Prostate gland (tissue), 2 donors: ENCODE measurements around the gene GAB2. TPM values are rescaled to one million over a fixed set of nuclear protein-coding genes. Genes with fewer than 3 reads are reported as not detected.

ENCODE experiments used
- DNase-seq: peaks from one replicate; pipeline ENCODE4 v3.0.0-alpha.2; 2019; ENCODE audit warnings: low spot score
- H3K27ac ChIP-seq, 2 donors: fragments of 200-600 bp; sonication (generic); 2 replicates each; pipeline ENCODE4 v1.5.1; 2017 to 2019
- H3K27me3 ChIP-seq: fragments of 200-600 bp; sonication (generic); replicated peaks from 2 replicates; pipeline ENCODE4 v1.5.1; 2019; ENCODE audit not compliant: insufficient read depth
- H3K36me3 ChIP-seq, 2 donors: fragments of 200-600 bp; sonication (generic); 1 replicate in 1 of 2; 2 replicates in 1 of 2; pipeline versions ENCODE4 v1.5.1 to v1.8.1; 2017 to 2019
- H3K4me1 ChIP-seq: fragments of 200-600 bp; sonication (generic); replicated peaks from 2 replicates; pipeline ENCODE4 v1.5.1; 2019
- H3K4me3 ChIP-seq, 2 donors: fragments of 200-600 bp; sonication (generic); 2 replicates each; pipeline ENCODE4 v1.5.1; 2017 to 2019
- H3K9me3 ChIP-seq: fragments of 200-600 bp; sonication (generic); 2 replicates; pipeline ENCODE4 v1.5.1; 2017
- POLR2A ChIP-seq: fragments of 450-650 bp; IDR thresholded peaks from one replicate; pipeline ENCODE4 v1.6.1; 2016; ENCODE audit warnings: antibody characterized with exemption, mild to moderate bottlenecking
- POLR2AphosphoS5 ChIP-seq: sonication (generic); formaldehyde crosslinking; IDR thresholded peaks from one replicate; pipeline ENCODE4 v1.6.1; 2017; ENCODE audit warnings: antibody characterized with exemption
- WGBS: methylation state at CpG from one replicate; pipeline ENCODE4 v1.1.5; 2018; 5-methylcytosine and 5-hydroxymethylcytosine counted together
- intact Hi-C: fragments of 100-400 bp; cut with DNase I; formaldehyde crosslinking; loops from one replicate; pipeline ENCODE4 v1.14.2; 2022
- total RNA-seq, 2 donors: library from RNA; depleted of rRNA; stranded (reverse); fragments of >200 nt; gene quantifications; one replicate each; pipeline ENCODE4 v1.1.0, GENCODE V29; 2016
- TF ChIP-seq, protein P1 (sequence below), 4 experiments: fragments of 200-600 bp in 2 of 4; fragments of 450-650 bp in 2 of 4; sonication (generic) in 2 of 4; IDR thresholded peaks; 1 replicate in 3 of 4; 2 replicates in 1 of 4; pipeline ENCODE4 v1.5.1; 2016 to 2019; ENCODE audit warnings: antibody characterized with exemption in 4 of 4, mild to moderate bottlenecking in 2 of 4, moderate library complexity in 2 of 4

Gene GAB2
- total RNA-seq, 2 donors from 2014 or later = 7.4 to 12.8 TPM

DNA sequence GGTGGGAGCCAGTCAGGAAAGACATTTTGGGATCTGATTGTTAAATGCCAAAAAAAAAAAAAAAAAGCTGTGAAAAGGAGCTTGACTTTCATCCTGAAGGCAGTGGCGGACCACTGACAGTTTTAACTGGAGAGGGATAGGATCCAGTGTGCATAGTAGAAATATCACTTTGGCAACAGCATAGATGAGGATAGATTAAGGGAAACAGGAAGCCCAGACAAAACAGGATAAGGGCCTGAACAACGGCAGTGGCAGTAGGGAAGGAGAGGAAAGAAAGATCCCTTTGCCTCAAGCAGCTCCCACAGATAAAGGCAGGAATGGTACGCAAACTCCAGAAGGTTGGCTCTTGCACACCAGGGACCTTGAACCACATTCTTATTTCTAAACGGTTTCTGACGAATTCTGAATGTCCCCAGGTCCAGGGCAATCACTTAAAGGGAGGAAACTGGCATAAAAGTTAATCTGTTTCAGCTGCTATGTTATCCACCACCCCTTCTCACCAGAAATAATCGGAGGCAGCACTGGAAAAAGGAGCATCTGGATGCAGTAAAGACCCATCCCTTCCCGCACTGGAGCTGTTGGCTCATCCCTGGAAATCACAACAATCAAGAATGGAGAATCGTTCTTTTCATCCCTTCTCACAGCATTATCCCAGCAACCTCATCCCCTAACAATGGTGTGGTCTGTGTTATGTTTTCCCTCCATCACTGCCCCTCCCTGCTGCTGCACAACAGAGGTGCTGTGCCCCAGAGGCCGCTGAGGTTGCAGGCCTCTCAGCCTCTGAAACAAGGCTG lies 99.1 kb downstream of the GAB2 start:
- Histone ChIP-seq H3K4me1 (no peaks in the 10 kb centered on the region), H3K27ac (no peak overlapping the region), H3K9me3 (no peaks in the 10 kb centered on the region), H3K4me3 (no peak overlapping the region), H3K36me3 (no peaks in the 10 kb centered on the region), H3K27me3 (no peaks in the 10 kb centered on the region)
- 57% methylated on average over 9 of the region's 9 CpGs for WGBS
- intact Hi-C loops = loop anchor here (10.0 kb wide), 1 partner anchor 96 kb away; the partner anchor contains the start of gene GAB2
- no peak for DNase-seq
- TF ChIP-seq POLR2A (no peak), POLR2AphosphoS5 (no peak)

DNA sequence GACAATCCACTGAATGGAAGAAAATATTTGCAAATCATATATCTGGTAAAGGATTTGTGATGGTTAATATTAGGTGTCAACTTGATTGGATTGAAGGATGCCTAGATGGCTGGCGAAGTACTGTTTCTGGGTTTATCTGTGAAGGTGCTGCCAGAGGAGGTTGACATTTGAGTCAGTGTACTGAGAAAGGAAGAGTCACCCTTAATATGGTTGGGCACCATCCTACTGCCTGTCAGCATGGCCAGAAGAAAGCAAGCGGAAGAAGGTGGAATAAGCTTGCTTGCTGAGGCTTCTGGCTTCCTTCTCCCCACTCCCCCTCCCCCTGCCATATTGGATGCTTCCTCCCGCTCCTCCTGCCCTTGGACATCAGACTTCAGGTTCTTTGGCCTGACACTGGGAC lies 101.9 kb downstream of the GAB2 start:
- DNase-seq = no peak
- no peak for TF ChIP-seq POLR2AphosphoS5
- no peak for TF ChIP-seq POLR2A
- TF ChIP-seq, protein P1, sequence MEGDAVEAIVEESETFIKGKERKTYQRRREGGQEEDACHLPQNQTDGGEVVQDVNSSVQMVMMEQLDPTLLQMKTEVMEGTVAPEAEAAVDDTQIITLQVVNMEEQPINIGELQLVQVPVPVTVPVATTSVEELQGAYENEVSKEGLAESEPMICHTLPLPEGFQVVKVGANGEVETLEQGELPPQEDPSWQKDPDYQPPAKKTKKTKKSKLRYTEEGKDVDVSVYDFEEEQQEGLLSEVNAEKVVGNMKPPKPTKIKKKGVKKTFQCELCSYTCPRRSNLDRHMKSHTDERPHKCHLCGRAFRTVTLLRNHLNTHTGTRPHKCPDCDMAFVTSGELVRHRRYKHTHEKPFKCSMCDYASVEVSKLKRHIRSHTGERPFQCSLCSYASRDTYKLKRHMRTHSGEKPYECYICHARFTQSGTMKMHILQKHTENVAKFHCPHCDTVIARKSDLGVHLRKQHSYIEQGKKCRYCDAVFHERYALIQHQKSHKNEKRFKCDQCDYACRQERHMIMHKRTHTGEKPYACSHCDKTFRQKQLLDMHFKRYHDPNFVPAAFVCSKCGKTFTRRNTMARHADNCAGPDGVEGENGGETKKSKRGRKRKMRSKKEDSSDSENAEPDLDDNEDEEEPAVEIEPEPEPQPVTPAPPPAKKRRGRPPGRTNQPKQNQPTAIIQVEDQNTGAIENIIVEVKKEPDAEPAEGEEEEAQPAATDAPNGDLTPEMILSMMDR (IDR thresholded peaks at IDR 0.05) = no peak
- Histone ChIP-seq H3K36me3 (no peaks in the 10 kb centered on the region), H3K4me3 (no peak overlapping the region), H3K27ac (no peak overlapping the region), H3K27me3 (no peaks in the 10 kb centered on the region), H3K9me3 (no peaks in the 10 kb centered on the region), H3K4me1 (no peaks in the 10 kb centered on the region)
- intact Hi-C loops = loop anchor here (10.0 kb wide), 1 partner anchor 99 kb away; the partner anchor contains the start of gene GAB2
- WGBS = 96% methylated on average over 3 of the region's 3 CpGs

DNA sequence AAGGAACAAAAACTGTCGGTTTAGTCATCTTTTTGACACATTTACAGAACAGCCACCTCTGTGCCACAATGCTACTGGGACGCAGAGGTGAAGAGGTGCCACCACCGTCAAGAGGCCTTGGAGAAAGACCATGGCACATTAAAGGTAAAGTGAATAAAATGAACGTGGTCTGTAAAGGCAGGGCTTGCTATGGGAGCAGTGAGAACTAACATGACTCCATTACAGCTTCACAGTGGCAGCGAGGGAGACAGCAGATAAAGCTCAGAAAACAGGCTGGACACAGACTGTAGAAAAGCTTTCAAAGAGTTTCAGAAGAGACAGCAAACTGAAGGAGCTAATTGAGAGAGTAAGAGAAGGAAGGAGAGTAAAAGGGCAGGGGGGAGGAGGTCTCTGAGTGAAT lies 102.9 kb downstream of the GAB2 start:
- Histone ChIP-seq H3K9me3 (no peaks in the 10 kb centered on the region), H3K27ac (no peak overlapping the region), H3K4me3 (no peak overlapping the region), H3K27me3 (no peaks in the 10 kb centered on the region), H3K4me1 (no peaks in the 10 kb centered on the region), H3K36me3 (no peaks in the 10 kb centered on the region)
- TF ChIP-seq POLR2AphosphoS5 (no peak), POLR2A (no peak)
- TF ChIP-seq, protein P1 (IDR thresholded peaks at IDR 0.05) = no peak
- no peak for DNase-seq
- intact Hi-C loops = loop anchor here (5.0 to 10.0 kb wide), 2 partner anchors 33 to 100 kb away; partner anchors contain the start of gene GAB2
- 60% methylated on average over 5 of the region's 5 CpGs for WGBS

DNA sequence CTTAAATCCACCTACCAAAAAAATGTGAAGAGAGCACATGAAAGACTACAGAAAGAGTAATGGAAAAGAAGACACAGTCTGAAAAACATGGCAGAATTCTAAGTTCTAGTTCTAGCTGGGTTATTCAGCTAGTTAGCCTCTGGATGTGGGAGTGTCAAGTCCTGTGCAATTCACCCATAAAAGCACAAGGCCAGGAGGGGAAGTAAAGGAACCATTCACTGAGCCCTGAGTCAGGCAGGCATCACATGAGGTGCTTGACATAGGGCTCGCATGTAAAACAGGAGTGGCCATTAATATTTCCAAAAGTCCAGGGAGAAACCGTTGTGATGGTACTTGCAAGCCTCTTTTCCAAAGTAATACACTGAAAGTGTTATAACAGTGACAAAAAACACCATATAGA lies 103.7 kb downstream of the GAB2 start:
- Histone ChIP-seq H3K4me3 (no peak overlapping the region), H3K4me1 (no peaks in the 10 kb centered on the region), H3K27ac (no peak overlapping the region), H3K36me3 (no peaks in the 10 kb centered on the region), H3K27me3 (no peaks in the 10 kb centered on the region), H3K9me3 (no peaks in the 10 kb centered on the region)
- WGBS = 66% methylated on average over 2 of the region's 2 CpGs
- TF ChIP-seq POLR2AphosphoS5 (no peak), POLR2A (no peak)
- TF ChIP-seq, protein P1 (IDR thresholded peaks at IDR 0.05) = no peak
- no peak for DNase-seq
- intact Hi-C loops = loop anchor here (5.0 to 10.0 kb wide), 2 partner anchors 33 to 101 kb away; partner anchors contain the start of gene GAB2

DNA sequence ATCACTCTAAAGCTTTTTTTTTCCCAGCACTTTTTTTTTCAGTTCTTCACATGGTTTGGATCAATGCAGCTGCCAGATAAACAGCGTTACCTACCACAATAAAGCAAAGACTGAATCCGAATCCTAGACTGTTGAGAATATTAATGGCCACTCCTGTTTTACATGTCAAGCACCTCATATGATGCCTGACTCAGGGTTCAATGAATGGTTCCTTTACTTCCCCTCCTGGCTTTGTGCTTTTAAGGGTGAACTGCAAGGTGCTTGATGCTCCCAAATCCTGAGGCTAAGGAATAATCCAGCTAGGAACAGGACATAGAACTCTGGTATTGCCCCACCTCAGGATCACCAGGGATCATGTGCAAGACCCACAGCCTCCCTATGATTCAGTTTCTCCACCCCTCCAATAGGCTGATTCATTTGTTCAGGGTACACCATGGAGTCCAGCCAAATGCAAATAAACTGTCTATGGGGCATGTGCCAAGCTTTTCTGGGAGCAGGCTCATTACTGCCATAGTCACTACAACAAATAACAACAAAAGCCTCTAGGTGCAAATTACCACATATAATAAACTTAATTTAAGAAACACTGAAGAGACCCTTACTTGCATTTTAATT lies 104.3 kb downstream of the GAB2 start:
- H3K9me3 ChIP-seq = no peaks in the 10 kb centered on the region
- WGBS = 78% methylated on average over 2 of the region's 2 CpGs
- H3K27ac ChIP-seq = no peak overlapping the region
- no peaks in the 10 kb centered on the region for H3K4me1 ChIP-seq
- TF ChIP-seq, protein P1 (IDR thresholded peaks at IDR 0.05) = no peak
- TF ChIP-seq POLR2AphosphoS5 (no peak), POLR2A (no peak)
- no peaks in the 10 kb centered on the region for H3K27me3 ChIP-seq
- no peak for DNase-seq
- no peaks in the 10 kb centered on the region for H3K36me3 ChIP-seq
- H3K4me3 ChIP-seq = no peak overlapping the region
- intact Hi-C loops = loop anchor here (5.0 to 10.0 kb wide), 2 partner anchors 34 to 102 kb away; partner anchors contain the start of gene GAB2
